Gastrocnemius medialis (tissue), 4 donors: ENCODE data around the gene PDE4D. TPM values are rescaled to one million over a fixed set of nuclear protein-coding genes. Genes with fewer than 3 reads are reported as not detected.

Experiments used
- ATAC-seq, 2 donors: fragments of 150-250 bp; one replicate each; pipeline ENCODE4 v1.9.1; 2016
- DNase-seq, 2 donors: peaks; one replicate each; pipeline ENCODE4 v3.0.0-alpha.2; 2019
- H3K27ac ChIP-seq, 4 donors: fragments of 200-600 bp; sonication (generic); 1 replicate in 1 of 4; 2 replicates in 3 of 4; pipeline ENCODE4 v1.5.1; 2016 to 2018; ENCODE audit warnings: mild to moderate bottlenecking in 2 of 4, moderate library complexity in 1 of 4
- H3K27me3 ChIP-seq, 3 donors: fragments of 200-600 bp; sonication (generic) in 2 of 3; 1 replicate in 1 of 3; 2 replicates in 2 of 3; pipeline versions ENCODE4 v1.5.1 to v1.6.0; 2016 to 2019; ENCODE audit warnings: mild to moderate bottlenecking in 1 of 3, moderate library complexity in 1 of 3
- H3K36me3 ChIP-seq, 2 donors: fragments of 200-600 bp; sonication (generic) in 1 of 2; one replicate each; pipeline ENCODE4 v1.5.1; 2017 to 2018
- H3K4me1 ChIP-seq, 2 donors: fragments of 200-600 bp; sonication (generic) in 1 of 2; one replicate each; pipeline ENCODE4 v1.5.1; 2016 to 2017; ENCODE audit warnings: mild to moderate bottlenecking in 2 of 2
- H3K4me3 ChIP-seq, 4 donors: fragments of 200-600 bp; sonication (generic) in 3 of 4; 1 replicate in 1 of 4; 2 replicates in 3 of 4; pipeline ENCODE4 v1.5.1; 2016 to 2019; ENCODE audit warnings: mild to moderate bottlenecking in 2 of 4
- H3K9me3 ChIP-seq, 3 donors: fragments of 200-600 bp; sonication (generic) in 2 of 3; 1 replicate in 1 of 3; 2 replicates in 2 of 3; pipeline ENCODE4 v1.5.1; 2016 to 2019
- CTCF ChIP-seq, 5 experiments: fragments of 450-650 bp in 3 of 5; fragments of 200-600 bp in 2 of 5; sonication (generic) in 2 of 5; IDR thresholded peaks in 4 of 5; conservative IDR thresholded peaks in 1 of 5; 1 replicate in 4 of 5; 2 replicates in 1 of 5; pipeline ENCODE4 v1.5.1; 2016 to 2019; ENCODE audit warnings: antibody characterized with exemption in 5 of 5, mild to moderate bottlenecking in 3 of 5, moderate library complexity in 3 of 5
- POLR2A ChIP-seq, 2 donors: fragments of 450-650 bp; IDR thresholded peaks; one replicate each; pipeline ENCODE4 v1.6.1; 2017; ENCODE audit warnings: antibody characterized with exemption in 2 of 2, mild to moderate bottlenecking in 2 of 2, moderate library complexity in 2 of 2
- in situ Hi-C, 4 donors: fragments of 200-750 bp; cut with MboI; loops; one replicate each; pipeline versions ENCODE4 v1.15.0 to v1.8.0; 2017; ENCODE audit warnings: low sequenced_read_pairs in 4 of 4
- intact Hi-C: fragments of 100-400 bp; cut with DNase I; formaldehyde crosslinking; loops from one replicate; pipeline ENCODE4 v1.15.1; 2023; ENCODE audit warnings: low total_unique reads
- total RNA-seq, 4 donors: library from RNA; depleted of rRNA; stranded (reverse); fragments of >200 nt; gene quantifications; one replicate each; pipeline versions ENCODE4 v1.1.0 to v1.2.3, GENCODE V29; 2016

PDE4D gene
- total RNA-seq, 4 donors from 2014 or later: 133 to 223 (median 185) TPM

GRCh38 chr5:58970766-58971165 is 922.8 kb downstream of the PDE4D start:
- no peak for DNase-seq
- no peak overlapping the region for H3K27ac ChIP-seq
- TF ChIP-seq CTCF (IDR thresholded peaks at IDR 0.05 in 4 of 5, conservative IDR thresholded peaks at IDR 0.05 in 1 of 5) (no peak), POLR2A (IDR thresholded peaks at IDR 0.05) (no peak)
- peaks cover 0 to 25% of the 10 kb centered on the region in 2 donors for H3K36me3 ChIP-seq
- no peaks in the 10 kb centered on the region for H3K27me3 ChIP-seq
- in situ Hi-C loops (no loop called here), intact Hi-C loops (no loop called here)
- H3K9me3 ChIP-seq: no peaks in the 10 kb centered on the region
- ATAC-seq: no peak
- no peak overlapping the region for H3K4me3 ChIP-seq
- H3K4me1 ChIP-seq: no peaks in the 10 kb centered on the region

- TF ChIP-seq CTCF (IDR thresholded peaks at IDR 0.05 in 4 of 5, conservative IDR thresholded peaks at IDR 0.05 in 1 of 5): no peak
- no peak for TF ChIP-seq POLR2A (IDR thresholded peaks at IDR 0.05)
- intact Hi-C loops (no loop called here), in situ Hi-C loops (no loop called here)
- ATAC-seq (no peak), DNase-seq (no peak)
- no peaks in the 10 kb centered on the region for H3K4me1 ChIP-seq
- no peak overlapping the region for H3K27ac ChIP-seq
- no peaks in the 10 kb centered on the region for H3K27me3 ChIP-seq
- H3K4me3 ChIP-seq: no peak overlapping the region
- H3K36me3 ChIP-seq: peaks cover 0 to 16% of the 10 kb centered on the region in 2 donors
- H3K9me3 ChIP-seq: no peaks in the 10 kb centered on the region
These were observed 923.7 kb downstream of the PDE4D start for GRCh38 chr5:58969795-58970194.

GRCh38 chr5:58969253-58969652 is 924.3 kb downstream of the PDE4D start:
- in situ Hi-C loops: no loop called here
- H3K27ac ChIP-seq: no peak overlapping the region
- DNase-seq (no peak), ATAC-seq (no peak)
- no peak for TF ChIP-seq POLR2A (IDR thresholded peaks at IDR 0.05)
- no peak for TF ChIP-seq CTCF (IDR thresholded peaks at IDR 0.05 in 4 of 5, conservative IDR thresholded peaks at IDR 0.05 in 1 of 5)
- no peaks in the 10 kb centered on the region for H3K4me1 ChIP-seq
- H3K27me3 ChIP-seq: no peaks in the 10 kb centered on the region
- peaks cover 0 to 10% of the 10 kb centered on the region in 2 donors for H3K36me3 ChIP-seq
- H3K9me3 ChIP-seq: no peaks in the 10 kb centered on the region
- intact Hi-C loops: no loop called here
- H3K4me3 ChIP-seq: no peak overlapping the region

GRCh38 chr5:58968350-58968749 is 925.2 kb downstream of the PDE4D start:
- H3K27ac ChIP-seq: no peak overlapping the region
- no peak for DNase-seq
- no peaks in the 10 kb centered on the region for H3K27me3 ChIP-seq
- peak in 1 of 2 donors; percentile 22 for ATAC-seq
- TF ChIP-seq POLR2A (IDR thresholded peaks at IDR 0.05) (no peak), CTCF (IDR thresholded peaks at IDR 0.05 in 4 of 5, conservative IDR thresholded peaks at IDR 0.05 in 1 of 5) (no peak)
- no peaks in the 10 kb centered on the region for H3K9me3 ChIP-seq
- in situ Hi-C loops: no loop called here
- no peaks in the 10 kb centered on the region for H3K4me1 ChIP-seq
- intact Hi-C loops: no loop called here
- H3K4me3 ChIP-seq: no peak overlapping the region
- peaks cover 0 to 3% of the 10 kb centered on the region in 2 donors for H3K36me3 ChIP-seq
